RPMI7951 (cell line): ENCODE data around the gene C16orf96. TPM values are rescaled to one million over a fixed set of nuclear protein-coding genes. Genes with fewer than 3 reads are reported as not detected.

Experiments used
- DNase-seq: peaks from one replicate; pipeline ENCODE4 v3.0.0-alpha.2; 2012; ENCODE audit warnings: low read depth
- total RNA-seq: library from RNA; depleted of rRNA; stranded (reverse); fragments of >200 nt; shearing (Covaris generic); gene quantifications from 2 replicates; pipeline ENCODE4 v1.2.3, GENCODE V29; 2014; rRNA removed

The C16orf96 gene
- total RNA-seq, 1 experiment from 2014 or later, result not detected

GRCh38 chr16:4646773-4647643 is 90.9 kb downstream of the C16orf96 start:
- DNase-seq, result no peak

GRCh38 chr16:4647644-4647980 is 91.5 kb downstream of the C16orf96 start:
- no peak for DNase-seq

- DNase-seq, result no peak
Measured at GRCh38 chr16:4648917-4649316, 92.8 kb downstream of the C16orf96 start.

DNA sequence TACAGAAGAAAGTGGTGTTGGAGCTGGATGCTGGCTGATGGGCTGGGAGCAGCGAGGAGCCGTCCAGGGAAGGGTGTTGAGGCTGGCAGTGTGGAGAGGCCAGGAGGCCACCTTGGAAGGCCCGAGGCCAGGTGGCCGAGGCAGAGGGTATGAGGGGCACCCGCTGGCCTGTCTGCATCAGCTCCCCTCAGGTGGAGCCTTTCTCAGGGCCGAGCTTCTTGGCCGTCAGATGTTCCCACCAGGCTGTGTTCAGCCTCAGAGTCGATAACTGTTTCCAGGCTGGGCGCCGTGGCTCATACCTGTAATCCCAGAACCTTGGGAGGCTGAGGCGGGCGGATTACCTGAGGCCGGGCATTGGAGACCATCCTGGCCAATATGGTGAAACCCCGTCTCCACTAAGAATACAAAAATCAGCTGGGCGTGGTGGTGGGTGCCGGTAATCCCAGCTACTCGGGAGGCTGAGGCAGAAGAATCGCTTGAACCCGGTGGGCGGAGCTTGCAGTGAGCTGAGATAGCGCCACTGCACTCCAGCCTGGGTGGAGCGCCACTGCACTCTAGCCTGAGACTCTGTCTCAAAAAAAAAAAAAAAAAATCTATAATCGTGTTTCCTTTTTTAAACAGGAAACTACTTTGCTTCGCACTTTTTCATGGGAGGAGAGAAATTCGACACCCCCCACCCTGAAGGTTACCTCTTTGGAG is 93.8 kb downstream of the C16orf96 start:
- no peak for DNase-seq

Other genes with a start within 250 kb of the C16orf96 start
- gene GLIS2, start 240.3 kb upstream of the C16orf96 start, total RNA-seq, result 0.24 and 0.49 TPM in 2 replicates
- gene PAM16, start 205.0 kb upstream of the C16orf96 start, total RNA-seq, result 25.8 and 46.3 TPM in 2 replicates
- 23.1 and 28.3 TPM in 2 replicates for gene VASN, start 184.5 kb upstream of the C16orf96 start, total RNA-seq
- 13.8 and 18.9 TPM in 2 replicates for gene CORO7, start 139.7 kb upstream of the C16orf96 start, total RNA-seq
- gene DNAJA3, start 130.5 kb upstream of the C16orf96 start, total RNA-seq, result 38.6 and 44.0 TPM in 2 replicates
- gene NMRAL1, start 81.7 kb upstream of the C16orf96 start, total RNA-seq, result 48.4 and 66.5 TPM in 2 replicates
- 39.8 and 44.8 TPM in 2 replicates for gene HMOX2, start 79.9 kb upstream of the C16orf96 start, total RNA-seq
- gene CDIP1, start 17.6 kb upstream of the C16orf96 start, total RNA-seq, result 0.78 and 1.1 TPM in 2 replicates
- gene UBALD1, start 58.5 kb downstream of the C16orf96 start, total RNA-seq, result 3.3 and 4.7 TPM in 2 replicates
- 10.4 and 18.3 TPM in 2 replicates for gene MGRN1, start 68.5 kb downstream of the C16orf96 start, total RNA-seq
- gene NUDT16L1, start 137.2 kb downstream of the C16orf96 start, total RNA-seq, result 28.7 and 45.3 TPM in 2 replicates
- gene ANKS3, start 177.9 kb downstream of the C16orf96 start, total RNA-seq, result 8.9 and 10.6 TPM in 2 replicates
- 0.36 and 0.49 TPM in 2 replicates for gene DNAAF8, start 178.2 kb downstream of the C16orf96 start, total RNA-seq
- gene ZNF500, start 210.8 kb downstream of the C16orf96 start, total RNA-seq, result 5.2 and 5.4 TPM in 2 replicates
- not detected in 2 replicates for gene SEPTIN12, start 232.0 kb downstream of the C16orf96 start, total RNA-seq
- not detected in 2 replicates for gene SMIM22, start 239.0 kb downstream of the C16orf96 start, total RNA-seq
- 13.1 and 16.9 TPM in 2 replicates for gene ROGDI, start 246.3 kb downstream of the C16orf96 start, total RNA-seq